IMR-90 (cell line): Measurements from ENCODE around the gene ZMIZ1. TPM values are rescaled to one million over a fixed set of nuclear protein-coding genes. Genes with fewer than 3 reads are reported as not detected.

ENCODE experiments used
- ATAC-seq: fragments of 200-7000 bp; cut with Tn5 transposase; 2 replicates; pipeline ENCODE4 v1.9.1; 2020; ENCODE audit warnings: low read depth, mild to moderate bottlenecking, moderate library complexity
- BruUV-seq: library from RNA; stranded (reverse); fragments of 400-500 nt; replicated peaks from 2 replicates; lab custom pipeline; 2021; lab: Mats Ljungman, UMichigan
- CTCF ChIA-PET: fragments of 300-600 bp; formaldehyde crosslinking; extraction: SDS; loops from one replicate; lab custom pipeline; 2021; ENCODE audit warnings: antibody characterized with exemption; lab: Yijun Ruan, JAX
- POLR2A ChIA-PET: fragments of 300-600 bp; sonication (Branson Sonifier 250); formaldehyde crosslinking; loops from one replicate; lab custom pipeline; 2022; ENCODE audit warnings: antibody characterized with exemption; ENCODE audit not compliant: unreplicated experiment; lab: Charles Lee
- DNase-seq: peaks from one replicate; pipeline ENCODE4 v3.0.0; 2013
- H2AFZ ChIP-seq: replicated peaks from 2 replicates; pipeline ENCODE3; 2013; ENCODE audit warnings: low read length, mild to moderate bottlenecking; ENCODE audit not compliant: poor library complexity
- H2AK5ac ChIP-seq: 2 replicates; pipeline ENCODE4 v1.6.1; 2013; ENCODE audit warnings: low read depth, low read length, inconsistent platforms
- H2AK9ac ChIP-seq: replicated peaks from 2 replicates; pipeline ENCODE3; 2013; ENCODE audit warnings: mild to moderate bottlenecking, low read depth, low read length, moderate library complexity; ENCODE audit not compliant: poor library complexity
- H2BK120ac ChIP-seq: 2 replicates; pipeline ENCODE4 v1.6.1; 2013; ENCODE audit warnings: low read depth, low read length, inconsistent platforms
- H2BK15ac ChIP-seq: 3 replicates; pipeline ENCODE4 v1.6.1; 2013; ENCODE audit warnings: low read depth, low read length, inconsistent platforms
- H2BK20ac ChIP-seq: 2 replicates; pipeline ENCODE4 v1.6.1; 2013; ENCODE audit warnings: low read depth, mild to moderate bottlenecking, inconsistent platforms, low read length, moderate library complexity
- H2BK5ac ChIP-seq: 2 replicates; pipeline ENCODE4 v1.6.1; 2013; ENCODE audit warnings: mild to moderate bottlenecking, low read depth, low read length, inconsistent platforms; ENCODE audit not compliant: poor library complexity, severe bottlenecking
- H3K14ac ChIP-seq: replicated peaks from 2 replicates; pipeline ENCODE4 v1.6.1; 2013; ENCODE audit warnings: low read depth, low read length, inconsistent platforms
- H3K18ac ChIP-seq: 2 replicates; pipeline ENCODE4 v1.6.1; 2013; ENCODE audit warnings: low read depth, low read length, control low read depth
- H3K23ac ChIP-seq: 2 replicates; pipeline ENCODE4 v1.6.1; 2013; ENCODE audit warnings: low read depth, low read length, inconsistent platforms
- H3K27ac ChIP-seq: 2 replicates; pipeline ENCODE4 v1.5.1; 2013; ENCODE audit warnings: mild to moderate bottlenecking, control low read depth, low read length; ENCODE audit not compliant: insufficient read depth
- H3K27me3 ChIP-seq: 2 replicates; pipeline ENCODE4 v1.6.1; 2013; ENCODE audit warnings: low read length; ENCODE audit not compliant: control insufficient read depth, insufficient read depth
- H3K36me3 ChIP-seq: 2 replicates; pipeline ENCODE4 v1.6.1; 2013; ENCODE audit warnings: low read length, mixed read lengths; ENCODE audit not compliant: control insufficient read depth, insufficient read depth
- H3K4ac ChIP-seq: 2 replicates; pipeline ENCODE4 v1.6.1; 2013; ENCODE audit warnings: low read depth, low read length, inconsistent platforms
- H3K4me1 ChIP-seq: 2 replicates; pipeline ENCODE4 v1.6.1; 2013; ENCODE audit warnings: low read length, mixed read lengths; ENCODE audit not compliant: control insufficient read depth, insufficient read depth
- H3K4me2 ChIP-seq: 2 replicates; pipeline ENCODE4 v1.6.1; 2013; ENCODE audit warnings: low read depth, mild to moderate bottlenecking, control low read depth, low read length, moderate library complexity
- H3K4me3 ChIP-seq: 2 replicates; pipeline ENCODE4 v1.5.1; 2013; ENCODE audit warnings: low read depth, mild to moderate bottlenecking, control low read depth, low read length, moderate library complexity; ENCODE audit not compliant: insufficient read depth
- H3K56ac ChIP-seq: 2 replicates; pipeline ENCODE4 v1.6.1; 2013; ENCODE audit warnings: low read length, inconsistent platforms; ENCODE audit not compliant: insufficient read depth; ENCODE audit errors: extremely low read depth
- H3K79me1 ChIP-seq, 2 experiments: 2 replicates each; pipeline ENCODE4 v1.6.1; 2013; ENCODE audit warnings: low read length in 2 of 2, inconsistent platforms in 1 of 2, low read depth in 1 of 2
- H3K9ac ChIP-seq: 2 replicates; pipeline ENCODE4 v1.6.1; 2013; ENCODE audit warnings: low read depth, low read length, control low read depth
- H3K9me1 ChIP-seq: 2 replicates; pipeline ENCODE4 v1.6.1; 2013; ENCODE audit warnings: low read length, inconsistent platforms; ENCODE audit not compliant: insufficient read depth
- H3K9me3 ChIP-seq: 2 replicates; pipeline ENCODE4 v1.6.1; 2013; ENCODE audit warnings: low read length; ENCODE audit not compliant: control insufficient read depth, insufficient read depth
- H4K20me1 ChIP-seq: 2 replicates; pipeline ENCODE4 v1.6.1; 2013; ENCODE audit warnings: low read length, inconsistent platforms; ENCODE audit not compliant: insufficient read depth
- H4K5ac ChIP-seq: 2 replicates; pipeline ENCODE4 v1.6.1; 2013; ENCODE audit warnings: mild to moderate bottlenecking, low read depth, low read length, control low read depth
- H4K8ac ChIP-seq, 2 experiments: 2 replicates each; pipeline ENCODE4 v1.6.1; 2013; ENCODE audit warnings: low read depth in 2 of 2, low read length in 2 of 2, control low read depth in 1 of 2, inconsistent platforms in 1 of 2
- H4K91ac ChIP-seq: 2 replicates; pipeline ENCODE4 v1.6.1; 2013; ENCODE audit warnings: low read depth, low read length, inconsistent platforms; ENCODE audit not compliant: insufficient read depth
- BHLHE40 ChIP-seq: fragments of 150-350 bp; IDR thresholded peaks from 2 replicates; pipeline ENCODE4 v1.6.1; 2016; ENCODE audit warnings: mild to moderate bottlenecking, low read depth, low read length
- CEBPB ChIP-seq: IDR thresholded peaks from 2 replicates; pipeline ENCODE4 v1.6.1; 2012; ENCODE audit warnings: low read depth, low read length, improper control_type of control experiment
- CHD1 ChIP-seq: IDR thresholded peaks from 2 replicates; pipeline ENCODE4 v1.6.1; 2012; ENCODE audit warnings: low read depth, low read length, improper control_type of control experiment
- CTCF ChIP-seq: conservative IDR thresholded peaks from 2 replicates; pipeline ENCODE4 v1.5.1; 2012; ENCODE audit warnings: mild to moderate bottlenecking, low read depth, low read length, improper control_type of control experiment
- ELK1 ChIP-seq: fragments of 150-350 bp; IDR thresholded peaks from 2 replicates; pipeline ENCODE4 v1.6.1; 2016; ENCODE audit warnings: low read depth, mild to moderate bottlenecking, low read length, moderate library complexity, borderline replicate concordance
- FOS ChIP-seq: fragments of 150-350 bp; IDR thresholded peaks from 2 replicates; pipeline ENCODE4 v1.6.1; 2016; ENCODE audit warnings: low read depth, low read length
- MAFK ChIP-seq: IDR thresholded peaks from 2 replicates; pipeline ENCODE4 v1.6.1; 2012; ENCODE audit warnings: low read depth, low read length, improper control_type of control experiment
- MAZ ChIP-seq: IDR thresholded peaks from 2 replicates; pipeline ENCODE4 v1.6.1; 2012; ENCODE audit warnings: low read depth, mild to moderate bottlenecking, low read length, improper control_type of control experiment, moderate library complexity, borderline replicate concordance
- MXI1 ChIP-seq: IDR thresholded peaks from 2 replicates; pipeline ENCODE4 v1.6.1; 2012; ENCODE audit warnings: low read depth, mild to moderate bottlenecking, low read length, moderate library complexity, borderline replicate concordance
- NFE2L2 ChIP-seq: fragments of 150-350 bp; IDR thresholded peaks from 2 replicates; pipeline ENCODE4 v1.6.1; 2016; ENCODE audit warnings: low read depth, mild to moderate bottlenecking, low read length
- POLR2A ChIP-seq: IDR thresholded peaks from 2 replicates; pipeline ENCODE4 v1.6.1; 2012; ENCODE audit warnings: mild to moderate bottlenecking, low read depth, low read length
- RAD21 ChIP-seq: IDR thresholded peaks from 2 replicates; pipeline ENCODE4 v1.6.1; 2012; ENCODE audit warnings: low read length, improper control_type of control experiment
- RCOR1 ChIP-seq: IDR thresholded peaks from 2 replicates; pipeline ENCODE4 v1.6.1; 2012; ENCODE audit warnings: mild to moderate bottlenecking, low read length, improper control_type of control experiment; ENCODE audit not compliant: insufficient replicate concordance
- RFX5 ChIP-seq: IDR thresholded peaks from 2 replicates; pipeline ENCODE4 v1.8.0; 2012; ENCODE audit warnings: low read depth, mild to moderate bottlenecking, low read length, moderate library complexity
- SMC3 ChIP-seq: fragments of 150-350 bp; IDR thresholded peaks from 2 replicates; pipeline ENCODE4 v1.6.1; 2016; ENCODE audit warnings: low read depth, mild to moderate bottlenecking, antibody characterized with exemption, low read length, moderate library complexity
- USF2 ChIP-seq: fragments of 150-350 bp; IDR thresholded peaks from 2 replicates; pipeline ENCODE4 v1.6.1; 2017; ENCODE audit warnings: mild to moderate bottlenecking, antibody characterized with exemption, low read length, low read depth
- WGBS, 2 experiments: methylation state at CpG; one replicate each; pipeline versions ENCODE4 v1.1.5 to v1.1.7; 2013; ENCODE audit warnings: missing lambda C conversion rate in 2 of 2; ENCODE audit not compliant: insufficient read length in 1 of 2; ENCODE audit errors: extremely low coverage in 2 of 2; 5-methylcytosine and 5-hydroxymethylcytosine counted together
- dilution Hi-C: fragments of 300-500 bp; cut with HindIII; formaldehyde crosslinking; loops from one replicate; pipeline ENCODE4 v1.14.3; 2018; ENCODE audit warnings: low sequenced_read_pairs; ENCODE audit not compliant: unreplicated experiment
- in situ Hi-C: fragments of 300-500 bp; cut with MboI; formaldehyde crosslinking; loops from 3 replicates; pipeline ENCODE4 v1.14.3; 2019; ENCODE audit warnings: low sequenced_read_pairs, inconsistent platforms, mixed read lengths
- intact Hi-C: fragments of 100-400 bp; cut with micrococcal nuclease; formaldehyde crosslinking; loops from 2 replicates; pipeline ENCODE4 v1.10.0; 2022
- polyA plus RNA-seq, 3 experiments: library from polyadenylated mRNA; depleted of rRNA; stranded (reverse); fragments of >200 nt; gene quantifications; 2 replicates each; pipeline ENCODE4 v1.2.3, GENCODE V29; 2012; ENCODE audit warnings: low replicate concordance in 1 of 3
- total RNA-seq: library from RNA; depleted of rRNA; stranded (reverse); fragments of >200 nt; gene quantifications from 2 replicates; pipeline ENCODE4 v1.2.3, GENCODE V29; 2012

ZMIZ1 gene
- total and polyA plus RNA-seq, 2 of the 4 experiments (the other 2 are of a cell fraction), result 6.6 to 48.7 TPM

- in situ Hi-C loops, result no loop called here
- H3K9me1 ChIP-seq, result 0 out of 2 replicates have a peak, but pooled peaks cover 5% of the 10 kb centered on the region
These were observed 17.0 kb upstream of the ZMIZ1 start for GRCh38 chr10:79051766-79052165.

More at GRCh38 chr10:79051766-79052165, 17.0 kb upstream of the ZMIZ1 start:
- Histone ChIP-seq H3K4me3 (no peak overlapping the region), H3K4me1 (peaks cover 2% of the 10 kb centered on the region; the same call in 1 of the 2 replicates), H2AK9ac (no peak overlapping the region), H4K5ac (no peak overlapping the region), H4K91ac (no peak overlapping the region), H3K4ac (no peak overlapping the region), H3K79me1 (no peaks in the 10 kb centered on the region), H2BK120ac (no peak overlapping the region), H3K36me3 (no peaks in the 10 kb centered on the region), H2BK15ac (no peak overlapping the region), H2BK5ac (no peak overlapping the region), H2BK20ac (no peak overlapping the region), H3K27me3 (peaks cover 6% of the 10 kb centered on the region; the same call in 1 of the 2 replicates), H3K23ac (no peak overlapping the region), H3K14ac (no peak overlapping the region), H4K8ac (no peak overlapping the region), H3K4me2 (no peak overlapping the region), H3K9me3 (no peaks in the 10 kb centered on the region), H2AFZ (no peak overlapping the region), H3K18ac (no peak overlapping the region), H3K27ac (no peak overlapping the region), H4K20me1 (no peaks in the 10 kb centered on the region), H3K56ac (no peak overlapping the region), H3K9ac (no peak overlapping the region), H2AK5ac (no peak overlapping the region)
- dilution Hi-C loops, result no loop called here
- ChIA-PET POLR2A (no interaction called here), CTCF (no interaction called here)
- TF ChIP-seq NFE2L2 (no peak), CHD1 (no peak), BHLHE40 (no peak), CEBPB (no peak), MAFK (no peak), RAD21 (no peak), POLR2A (no peak), ELK1 (no peak), MAZ (no peak), MXI1 (no peak), FOS (no peak), USF2 (no peak), SMC3 (no peak), RFX5 (no peak), RCOR1 (no peak), CTCF (no peak)
- no peak for DNase-seq
- BruUV-seq, result no TSS peak
- ATAC-seq, result no peak
- 55% methylated on average over 2 of the region's 14 CpGs; no CpG with 5 or more reads in 1 of the 2 experiments for WGBS, 2 experiments
- intact Hi-C loops, result no loop called here
